Sigmoid colon (tissue), 7 donors: ENCODE measurements around the gene CCSER1. TPM values are rescaled to one million over a fixed set of nuclear protein-coding genes. Genes with fewer than 3 reads are reported as not detected.

Experiments
- DNase-seq: peaks from one replicate; pipeline ENCODE4 v3.0.0-alpha.2; 2019
- H3K27ac ChIP-seq, 4 donors: fragments of 200-600 bp; sonication (generic); one replicate each; pipeline ENCODE4 v1.5.1; 2016 to 2019; ENCODE audit warnings: mild to moderate bottlenecking in 1 of 4
- H3K27me3 ChIP-seq, 3 donors: fragments of 200-600 bp; sonication (generic); one replicate each; pipeline ENCODE4 v1.5.1; 2019; ENCODE audit warnings: mild to moderate bottlenecking in 1 of 3
- H3K36me3 ChIP-seq, 4 donors: fragments of 200-600 bp; sonication (generic); one replicate each; pipeline ENCODE4 v1.5.1; 2016 to 2019
- H3K4me1 ChIP-seq, 4 donors: fragments of 200-600 bp; sonication (generic); one replicate each; pipeline ENCODE4 v1.5.1; 2017 to 2019
- H3K4me3 ChIP-seq, 4 donors: fragments of 200-600 bp; sonication (generic); one replicate each; pipeline ENCODE4 v1.5.1; 2017 to 2019; ENCODE audit warnings: mild to moderate bottlenecking in 2 of 4, moderate library complexity in 1 of 4
- H3K9me3 ChIP-seq, 4 donors: fragments of 200-600 bp in 3 of 4; sonication (generic) in 3 of 4; one replicate each; pipeline versions ENCODE4 v1.5.1 to v1.6.1; 2013 to 2019
- EP300 ChIP-seq, 4 donors: sonication (generic); formaldehyde crosslinking; IDR thresholded peaks; one replicate each; pipeline ENCODE4 v1.6.1; 2017; ENCODE audit warnings: antibody characterized with exemption in 4 of 4
- POLR2A ChIP-seq, 2 donors: fragments of 450-650 bp; IDR thresholded peaks; one replicate each; pipeline ENCODE4 v1.6.1; 2016; ENCODE audit warnings: antibody characterized with exemption in 2 of 2, mild to moderate bottlenecking in 2 of 2, moderate library complexity in 2 of 2
- POLR2AphosphoS5 ChIP-seq, 4 donors: sonication (generic); formaldehyde crosslinking; IDR thresholded peaks; one replicate each; pipeline ENCODE4 v1.6.1; 2017; ENCODE audit warnings: antibody characterized with exemption in 4 of 4
- WGBS, 2 donors: extraction: QIAGEN DNeasy Blood & Tissue Kit; methylation state at CpG; one replicate each; pipeline ENCODE4 v1.1.7; 2013; 5-methylcytosine and 5-hydroxymethylcytosine counted together
- intact Hi-C: fragments of 100-400 bp; cut with DNase I; formaldehyde crosslinking; loops from one replicate; pipeline ENCODE4 v1.15.1; 2023
- polyA plus RNA-seq, 3 donors: library from polyadenylated mRNA; stranded (reverse); fragments of 200-250 nt; gene quantifications; one replicate each; pipeline ENCODE4 v1.2.3, GENCODE V29; 2013
- total RNA-seq, 4 donors: library from RNA; depleted of rRNA; stranded (reverse); fragments of >200 nt; gene quantifications; one replicate each; pipeline ENCODE4 v1.1.0, GENCODE V29; 2016
- TF ChIP-seq, protein P1 (sequence below), 4 experiments: fragments of 450-650 bp in 3 of 4; fragments of 200-600 bp in 1 of 4; IDR thresholded peaks; one replicate each; pipeline ENCODE4 v1.5.1; 2016 to 2019; ENCODE audit warnings: antibody characterized with exemption in 4 of 4, mild to moderate bottlenecking in 3 of 4, moderate library complexity in 2 of 4
- donor health status: healthy with polysubstance abuse.
- donor health status: Bipolar disorder and iron deficiency.
- donor health status: healthy.

CCSER1 gene
- total and polyA plus RNA-seq, 7 donors: 1.6 to 7.2 (median 4.2) TPM

DNA sequence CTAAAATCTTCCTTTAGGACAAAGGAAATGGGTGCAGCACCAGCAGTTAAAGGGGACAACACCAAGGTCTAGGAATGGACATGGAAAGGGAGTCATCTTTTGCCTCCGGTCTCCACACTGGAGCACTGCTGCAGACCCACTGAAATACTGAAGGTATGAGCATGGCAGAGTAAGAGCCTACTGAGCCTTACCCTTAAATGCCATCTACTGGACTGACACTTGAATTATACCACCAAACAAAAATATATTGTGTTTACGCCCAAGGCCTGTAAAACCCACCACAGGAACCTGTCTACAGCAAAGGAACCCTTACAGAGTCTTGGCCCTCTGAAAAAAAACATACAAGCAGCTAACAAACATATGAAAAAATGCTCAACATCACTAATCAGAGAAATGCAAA lies 443.4 kb downstream of the CCSER1 start:
- intact Hi-C loops: no loop called here
- 95 to 97% methylated on average over 2 of the region's 2 CpGs for WGBS, 2 donors
- H3K4me1 ChIP-seq: no peaks in the 10 kb centered on the region
- TF ChIP-seq POLR2AphosphoS5 (IDR thresholded peaks at IDR 0.05) (no peak), POLR2A (IDR thresholded peaks at IDR 0.05) (no peak), EP300 (IDR thresholded peaks at IDR 0.05) (no peak)
- TF ChIP-seq, protein P1, sequence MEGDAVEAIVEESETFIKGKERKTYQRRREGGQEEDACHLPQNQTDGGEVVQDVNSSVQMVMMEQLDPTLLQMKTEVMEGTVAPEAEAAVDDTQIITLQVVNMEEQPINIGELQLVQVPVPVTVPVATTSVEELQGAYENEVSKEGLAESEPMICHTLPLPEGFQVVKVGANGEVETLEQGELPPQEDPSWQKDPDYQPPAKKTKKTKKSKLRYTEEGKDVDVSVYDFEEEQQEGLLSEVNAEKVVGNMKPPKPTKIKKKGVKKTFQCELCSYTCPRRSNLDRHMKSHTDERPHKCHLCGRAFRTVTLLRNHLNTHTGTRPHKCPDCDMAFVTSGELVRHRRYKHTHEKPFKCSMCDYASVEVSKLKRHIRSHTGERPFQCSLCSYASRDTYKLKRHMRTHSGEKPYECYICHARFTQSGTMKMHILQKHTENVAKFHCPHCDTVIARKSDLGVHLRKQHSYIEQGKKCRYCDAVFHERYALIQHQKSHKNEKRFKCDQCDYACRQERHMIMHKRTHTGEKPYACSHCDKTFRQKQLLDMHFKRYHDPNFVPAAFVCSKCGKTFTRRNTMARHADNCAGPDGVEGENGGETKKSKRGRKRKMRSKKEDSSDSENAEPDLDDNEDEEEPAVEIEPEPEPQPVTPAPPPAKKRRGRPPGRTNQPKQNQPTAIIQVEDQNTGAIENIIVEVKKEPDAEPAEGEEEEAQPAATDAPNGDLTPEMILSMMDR (IDR thresholded peaks at IDR 0.05): no peak
- no peak overlapping the region for H3K27ac ChIP-seq
- no peaks in the 10 kb centered on the region for H3K36me3 ChIP-seq
- no peak for DNase-seq
- no peaks in the 10 kb centered on the region for H3K27me3 ChIP-seq
- no peak overlapping the region for H3K4me3 ChIP-seq
- H3K9me3 ChIP-seq: no peaks in the 10 kb centered on the region

DNA sequence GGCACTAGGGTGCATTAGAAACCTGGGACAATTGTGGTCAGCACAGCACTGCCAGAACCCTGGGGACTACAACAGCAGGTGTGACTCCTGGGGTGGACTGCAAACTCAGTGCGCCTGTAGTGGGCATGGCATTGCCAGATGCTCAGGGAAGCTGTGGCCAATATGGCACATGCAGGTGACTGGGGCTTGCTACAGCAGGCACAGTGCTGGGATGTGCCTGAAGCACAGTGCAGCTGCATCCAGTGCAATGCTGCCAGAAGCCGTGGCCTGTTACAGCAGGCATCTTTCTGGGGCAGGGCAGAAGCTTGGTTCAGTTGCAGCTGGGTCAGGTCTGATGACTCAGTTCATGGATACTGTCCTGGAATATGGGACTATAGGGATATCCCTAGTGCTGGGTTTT lies 445.8 kb downstream of the CCSER1 start:
- WGBS, 2 donors: 91 to 93% methylated on average over 2 of the region's 2 CpGs
- intact Hi-C loops: no loop called here
- no peaks in the 10 kb centered on the region for H3K9me3 ChIP-seq
- H3K4me3 ChIP-seq: no peak overlapping the region
- H3K4me1 ChIP-seq: no peaks in the 10 kb centered on the region
- no peak for DNase-seq
- H3K36me3 ChIP-seq: no peaks in the 10 kb centered on the region
- no peak overlapping the region for H3K27ac ChIP-seq
- TF ChIP-seq POLR2A (IDR thresholded peaks at IDR 0.05): no peak
- no peak for TF ChIP-seq POLR2AphosphoS5 (IDR thresholded peaks at IDR 0.05)
- TF ChIP-seq, protein P1 (IDR thresholded peaks at IDR 0.05): no peak
- no peak for TF ChIP-seq EP300 (IDR thresholded peaks at IDR 0.05)
- H3K27me3 ChIP-seq: no peaks in the 10 kb centered on the region

GRCh38 chr4:90575371-90575770 lies 448.2 kb downstream of the CCSER1 start:
- Histone ChIP-seq H3K27ac (no peak overlapping the region), H3K4me3 (no peak overlapping the region), H3K9me3 (no peaks in the 10 kb centered on the region), H3K36me3 (no peaks in the 10 kb centered on the region), H3K4me1 (no peaks in the 10 kb centered on the region), H3K27me3 (no peaks in the 10 kb centered on the region)
- no peak for DNase-seq
- TF ChIP-seq POLR2A (IDR thresholded peaks at IDR 0.05): no peak
- TF ChIP-seq EP300 (IDR thresholded peaks at IDR 0.05): no peak
- TF ChIP-seq POLR2AphosphoS5 (IDR thresholded peaks at IDR 0.05): no peak
- TF ChIP-seq, protein P1 (IDR thresholded peaks at IDR 0.05): no peak
- intact Hi-C loops: no loop called here
- 83 to 85% methylated on average over 1 of the region's 1 CpG for WGBS, 2 donors

DNA sequence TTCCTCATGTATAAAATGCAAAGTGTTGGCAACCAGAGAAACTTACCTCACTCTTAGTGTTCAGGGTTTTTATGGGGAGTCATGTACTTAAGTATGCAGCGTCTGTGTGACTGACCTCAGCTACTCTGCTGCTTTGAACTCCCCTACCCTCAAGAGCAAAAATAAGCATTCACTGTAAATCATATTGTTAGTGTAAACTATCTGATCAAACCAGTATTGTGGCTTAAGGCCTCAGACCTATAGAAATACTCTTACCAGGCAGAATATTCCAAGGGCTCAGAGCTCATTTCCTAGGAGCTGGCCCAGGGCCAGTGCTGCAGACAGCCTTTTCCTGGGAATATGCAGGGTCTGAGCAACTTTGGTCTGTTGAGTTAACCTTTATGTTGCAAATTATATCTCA lies 453.1 kb downstream of the CCSER1 start:
- DNase-seq: no peak

More for the DNA sequence above, 453.1 kb downstream of the CCSER1 start:
- TF ChIP-seq POLR2AphosphoS5 (IDR thresholded peaks at IDR 0.05) (no peak), EP300 (IDR thresholded peaks at IDR 0.05) (no peak), POLR2A (IDR thresholded peaks at IDR 0.05) (no peak)
- TF ChIP-seq, protein P1 (IDR thresholded peaks at IDR 0.05): no peak
- Histone ChIP-seq H3K4me1 (no peaks in the 10 kb centered on the region), H3K27ac (no peak overlapping the region), H3K36me3 (no peaks in the 10 kb centered on the region), H3K9me3 (no peaks in the 10 kb centered on the region), H3K4me3 (no peak overlapping the region), H3K27me3 (no peaks in the 10 kb centered on the region)
- intact Hi-C loops: no loop called here
- WGBS, 2 donors: 84 to 85% methylated on average over 1 of the region's 1 CpG
